H1 (cell line): ENCODE measurements around the gene CCDC78. TPM values are rescaled to one million over a fixed set of nuclear protein-coding genes. Genes with fewer than 3 reads are reported as not detected.

ENCODE experiments used
- CTCF ChIA-PET: fragments of 300-600 bp; sonication (Branson Sonifier 250); formaldehyde crosslinking; loops from one replicate; lab custom pipeline; 2021; ENCODE audit not compliant: partially characterized antibody; lab: Charles Lee
- POLR2A ChIA-PET: fragments of 300-600 bp; sonication (Branson Sonifier 250); formaldehyde crosslinking; loops from one replicate; lab custom pipeline; 2021; ENCODE audit warnings: inconsistent platforms; ENCODE audit not compliant: partially characterized antibody; lab: Charles Lee
- DNase-seq, 2 experiments: peaks; one replicate each; pipeline versions ENCODE4 v3.0.0 to v3.0.0-alpha.2; 2010 to 2022; ENCODE audit warnings: low spot score in 2 of 2, low read depth in 1 of 2, mixed read lengths in 1 of 2
- FAIRE-seq: peaks from 2 replicates; lab custom pipeline; 2011; peaks lifted over from hg19 to GRCh38; lab: Jason Lieb, UNC
- H2AFZ ChIP-seq: 2 replicates; pipeline ENCODE4 v1.8.1; 2012; ENCODE audit warnings: low read length, inconsistent platforms
- H2AK5ac ChIP-seq: 2 replicates; pipeline ENCODE4 v1.6.1; 2013; ENCODE audit warnings: low read depth, low read length
- H2BK120ac ChIP-seq: replicated peaks from 2 replicates; pipeline ENCODE3; 2013; ENCODE audit warnings: low read depth, low read length, inconsistent platforms
- H2BK12ac ChIP-seq: 2 replicates; pipeline ENCODE4 v1.6.1; 2013; ENCODE audit warnings: low read depth, low read length
- H2BK15ac ChIP-seq: 2 replicates; pipeline ENCODE4 v1.6.1; 2013; ENCODE audit warnings: low read length
- H2BK20ac ChIP-seq: 2 replicates; pipeline ENCODE4 v1.6.1; 2013; ENCODE audit warnings: low read length
- H2BK5ac ChIP-seq: 2 replicates; pipeline ENCODE4 v1.6.1; 2013; ENCODE audit warnings: low read depth, low read length
- H3K14ac ChIP-seq: 2 replicates; pipeline ENCODE4 v1.6.1; 2013; ENCODE audit warnings: inconsistent platforms; ENCODE audit not compliant: insufficient read length
- H3K18ac ChIP-seq: 2 replicates; pipeline ENCODE4 v1.6.1; 2013; ENCODE audit warnings: low read length; ENCODE audit errors: extremely low read depth
- H3K23ac ChIP-seq: 2 replicates; pipeline ENCODE4 v1.6.1; 2013; ENCODE audit warnings: inconsistent platforms; ENCODE audit not compliant: insufficient read length
- H3K23me2 ChIP-seq: 2 replicates; pipeline ENCODE4 v1.6.1; 2013; ENCODE audit warnings: low read depth, low read length
- H3K27ac ChIP-seq: 2 replicates; pipeline ENCODE4 v1.6.1; 2011; ENCODE audit warnings: low read depth, low read length, inconsistent platforms
- H3K27me3 ChIP-seq, 4 experiments: replicated peaks in 1 of 4; 1 replicate in 1 of 4; 2 replicates in 3 of 4; pipeline versions ENCODE4 v1.6.1 to v1.8.1; 2011 to 2013; ENCODE audit warnings: low read length in 3 of 4, mild to moderate bottlenecking in 3 of 4, inconsistent platforms in 2 of 4, mixed read lengths in 2 of 4, moderate library complexity in 1 of 4; ENCODE audit not compliant: control insufficient read depth in 3 of 4, insufficient read depth in 3 of 4; ENCODE audit errors: extremely low read depth in 1 of 4
- H3K36me3 ChIP-seq, 4 experiments: 2 replicates each; pipeline versions ENCODE4 v1.6.1 to v1.8.1; 2011 to 2013; ENCODE audit warnings: mild to moderate bottlenecking in 4 of 4, low read length in 3 of 4, moderate library complexity in 2 of 4, control low read depth in 1 of 4, inconsistent platforms in 1 of 4; ENCODE audit not compliant: insufficient read depth in 4 of 4, control insufficient read depth in 2 of 4
- H3K4ac ChIP-seq: replicated peaks from 2 replicates; pipeline ENCODE3; 2013; ENCODE audit warnings: low read length, low read depth, mixed read lengths, inconsistent platforms; ENCODE audit not compliant: insufficient read length
- H3K4me1 ChIP-seq, 4 experiments: replicated peaks in 1 of 4; 1 replicate in 1 of 4; 2 replicates in 3 of 4; pipeline versions ENCODE4 v1.6.1 to v1.8.1; 2011 to 2013; ENCODE audit warnings: low read length in 3 of 4, inconsistent platforms in 2 of 4, mixed read lengths in 1 of 4; ENCODE audit not compliant: insufficient read depth in 4 of 4, control insufficient read depth in 3 of 4
- H3K4me2 ChIP-seq, 2 experiments: 2 replicates each; pipeline versions ENCODE4 v1.6.1 to v1.8.1; 2011 to 2013; ENCODE audit warnings: low read depth in 2 of 2, low read length in 2 of 2, control low read depth in 1 of 2, inconsistent platforms in 1 of 2, mild to moderate bottlenecking in 1 of 2; ENCODE audit not compliant: insufficient read depth in 1 of 2
- H3K4me3 ChIP-seq, 4 experiments: fragments of 200-600, 300-600 bp in 1 of 4; sonication (generic), shearing (Covaris generic), sonication (Bioruptor Twin) in 1 of 4; 2 replicates each; pipeline versions ENCODE4 v1.5.1 to v1.8.1; 2011 to 2016; ENCODE audit warnings: low read length in 4 of 4, low read depth in 3 of 4, control low read depth in 2 of 4, inconsistent platforms in 2 of 4, mild to moderate bottlenecking in 2 of 4, mixed read lengths in 1 of 4, moderate library complexity in 1 of 4; ENCODE audit not compliant: insufficient read depth in 2 of 4; ENCODE audit errors: extremely low read depth in 1 of 4
- H3K56ac ChIP-seq: replicated peaks from 2 replicates; pipeline ENCODE3; 2013; ENCODE audit warnings: low read depth, mild to moderate bottlenecking, mixed read lengths, low read length, inconsistent platforms; ENCODE audit not compliant: insufficient read length
- H3K79me1 ChIP-seq: 2 replicates; pipeline ENCODE4 v1.6.1; 2013; ENCODE audit warnings: low read depth, low read length, control low read depth
- H3K79me2 ChIP-seq, 2 experiments: 2 replicates each; pipeline versions ENCODE4 v1.6.1 to v1.8.1; 2012 to 2013; ENCODE audit warnings: low read length in 2 of 2, mild to moderate bottlenecking in 2 of 2, inconsistent platforms in 1 of 2; ENCODE audit not compliant: insufficient read depth in 2 of 2, control insufficient read depth in 1 of 2
- H3K9ac ChIP-seq, 4 experiments: replicated peaks in 1 of 4; 1 replicate in 1 of 4; 2 replicates in 3 of 4; pipeline versions ENCODE4 v1.6.1 to v1.8.1; 2011 to 2013; ENCODE audit warnings: low read depth in 3 of 4, low read length in 3 of 4, control low read depth in 2 of 4, mild to moderate bottlenecking in 2 of 4, moderate library complexity in 2 of 4, inconsistent platforms in 1 of 4; ENCODE audit errors: extremely low read depth in 1 of 4
- H3K9me3 ChIP-seq, 2 experiments: 2 replicates each; pipeline versions ENCODE4 v1.6.1 to v1.8.1; 2012 to 2013; ENCODE audit warnings: mild to moderate bottlenecking in 2 of 2, moderate library complexity in 2 of 2, control low read depth in 1 of 2, inconsistent platforms in 1 of 2, low read depth in 1 of 2, low read length in 1 of 2, mixed read lengths in 1 of 2; ENCODE audit not compliant: insufficient read depth in 2 of 2
- H4K20me1 ChIP-seq, 2 experiments: replicated peaks in 1 of 2; 2 replicates each; pipeline versions ENCODE3 to v1.8.1; 2011 to 2013; ENCODE audit warnings: inconsistent platforms in 2 of 2, low read length in 2 of 2, mild to moderate bottlenecking in 1 of 2; ENCODE audit not compliant: insufficient read depth in 2 of 2, control insufficient read depth in 1 of 2
- H4K5ac ChIP-seq: 2 replicates; pipeline ENCODE4 v1.6.1; 2013; ENCODE audit warnings: low read length, low read depth, mixed read lengths, inconsistent platforms; ENCODE audit not compliant: insufficient read length
- H4K8ac ChIP-seq: 2 replicates; pipeline ENCODE4 v1.8.0; 2013; ENCODE audit warnings: mild to moderate bottlenecking, moderate library complexity, low read length, inconsistent platforms; ENCODE audit not compliant: insufficient read depth; ENCODE audit errors: extremely low read depth
- H4K91ac ChIP-seq: replicated peaks from 2 replicates; pipeline ENCODE3; 2013; ENCODE audit warnings: low read length, mixed read lengths, inconsistent platforms; ENCODE audit not compliant: insufficient read length
- CBX5 ChIP-seq: fragments of 300-800, 300-1000 bp; sonication (generic); IDR thresholded peaks from 2 replicates; pipeline ENCODE4 v1.7.1; 2016; ENCODE audit warnings: antibody characterized with exemption, low read length, low read depth
- EGR1 ChIP-seq: IDR thresholded peaks from 2 replicates; pipeline ENCODE4 v1.6.1; 2011; ENCODE audit warnings: low read depth, low read length, borderline replicate concordance
- EP300 ChIP-seq, 2 experiments: IDR thresholded peaks; 1 replicate in 1 of 2; 2 replicates in 1 of 2; pipeline ENCODE4 v1.6.1; 2011 to 2012; ENCODE audit warnings: low read depth in 2 of 2, low read length in 2 of 2, mild to moderate bottlenecking in 2 of 2, borderline replicate concordance in 1 of 2, inconsistent platforms in 1 of 2, moderate library complexity in 1 of 2
- GABPA ChIP-seq: IDR thresholded peaks from 2 replicates; pipeline ENCODE4 v1.6.1; 2011; ENCODE audit warnings: mild to moderate bottlenecking, low read length, moderate library complexity, borderline replicate concordance; ENCODE audit not compliant: insufficient read depth
- HDAC2 ChIP-seq, 2 experiments: fragments of 300-600 bp in 1 of 2; sonication (generic) in 1 of 2; IDR thresholded peaks; 2 replicates each; pipeline ENCODE4 v1.6.1; 2011 to 2012; ENCODE audit warnings: low read depth in 2 of 2, low read length in 2 of 2, mild to moderate bottlenecking in 2 of 2, moderate library complexity in 2 of 2, borderline replicate concordance in 1 of 2, inconsistent platforms in 1 of 2
- JUN ChIP-seq: IDR thresholded peaks from 2 replicates; pipeline ENCODE4 v1.6.1; 2011; ENCODE audit warnings: low read depth, mild to moderate bottlenecking, improper control_type of control experiment, low read length
- POLR2AphosphoS5 ChIP-seq: IDR thresholded peaks from 2 replicates; pipeline ENCODE4 v1.6.1; 2011; ENCODE audit warnings: low read depth, low read length
- RFX5 ChIP-seq: IDR thresholded peaks from 2 replicates; pipeline ENCODE4 v1.6.1; 2011; ENCODE audit warnings: low read depth, low read length, improper control_type of control experiment, borderline replicate concordance
- SP1 ChIP-seq: IDR thresholded peaks from 2 replicates; pipeline ENCODE4 v1.6.1; 2011; ENCODE audit warnings: low read depth, low read length
- TAF1 ChIP-seq: IDR thresholded peaks from 2 replicates; pipeline ENCODE4 v1.6.1; 2011; ENCODE audit warnings: mild to moderate bottlenecking, low read depth, low read length
- WGBS, 2 experiments: shearing (Covaris generic) in 1 of 2; methylation state at CpG; one replicate each; pipeline versions ENCODE4 v1.1.6 to v1.1.7; 2013 to 2015; ENCODE audit warnings: low lambda C conversion rate in 2 of 2, mixed read lengths in 2 of 2, inconsistent platforms in 1 of 2, low coverage in 1 of 2, missing lambda C conversion rate in 1 of 2; ENCODE audit not compliant: insufficient replicate concordance in 2 of 2, insufficient coverage in 1 of 2, insufficient read length in 1 of 2; ENCODE audit errors: extremely low coverage in 1 of 2, missing lambda C conversion rate in 1 of 2; 5-methylcytosine and 5-hydroxymethylcytosine counted together
- polyA plus RNA-seq, 7 experiments: library from polyadenylated mRNA; depleted of rRNA in 3 of 7; stranded (reverse) in 5 of 7; unstranded in 2 of 7; fragments of >200 nt in 5 of 7; fragments of 200-250 nt in 2 of 7; gene quantifications; 1 replicate in 5 of 7; 2 replicates in 1 of 7; 4 replicates in 1 of 7; pipeline versions ENCODE4 v1.2.1 to v1.2.3, GENCODE V29; 2011 to 2013; ENCODE audit warnings: missing spikeins in 2 of 7, mixed read lengths in 2 of 7
- total RNA-seq: library from RNA; stranded (reverse); fragmentation: NEBNext Ultra II Directional; extraction: Animal tissue kit (Norgen Biotek cat#: 25700); gene quantifications from 2 replicates; pipeline ENCODE4 v1.2.1, GENCODE V29; 2021
- TF ChIP-seq, protein P1 (sequence below): IDR thresholded peaks from 2 replicates; pipeline ENCODE4 v1.6.1; 2011; ENCODE audit warnings: low read depth, mild to moderate bottlenecking, low read length; ENCODE audit not compliant: insufficient read depth

CCDC78 gene
- total and polyA plus RNA-seq, 2 of the 8 experiments (the other 6 are each of a cell fraction or from before 2014, with no cell fraction given) = 7.1 to 8.5 TPM

DNA sequence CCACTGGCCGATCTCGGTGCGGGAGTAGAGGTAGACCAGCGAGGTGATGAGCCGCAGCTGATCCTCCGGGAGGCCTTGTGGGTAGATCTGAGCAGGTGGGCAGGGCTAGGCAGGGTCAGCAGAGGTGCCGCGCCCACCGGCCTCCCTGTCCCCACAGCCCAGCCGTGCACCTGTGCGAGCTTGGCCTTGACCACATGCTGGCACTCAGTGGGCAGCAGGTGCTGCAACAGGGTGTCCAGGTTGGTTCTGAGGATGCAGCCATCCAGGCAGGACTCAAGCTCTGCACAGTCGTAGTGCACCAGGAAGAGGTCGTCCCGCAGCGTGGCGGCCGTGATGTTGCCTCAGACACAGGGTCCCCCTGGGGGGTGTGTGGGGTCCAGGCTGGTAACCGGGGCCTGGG lies 46.7 kb upstream of the CCDC78 start:
- no peak overlapping the region for H2BK20ac ChIP-seq
- peak overlapping the region; percentile 68; the same call in 1 of the 2 replicates for H2BK12ac ChIP-seq
- CTCF ChIA-PET = interaction anchor here (1.0 to 6.0 kb wide), 5 partner anchors 12 to 62 kb away, joined by 3 to 35 read pairs (median 8); no protein-coding TSS in a partner anchor
- H3K4me3 ChIP-seq = no peak overlapping the region
- no peak overlapping the region for H2BK120ac ChIP-seq
- peaks cover 0 to 8% (median 6%) of the 10 kb centered on the region in 4 experiments; a peak in 5 of 7 replicates for H3K4me1 ChIP-seq
- H4K5ac ChIP-seq = no peak overlapping the region
- POLR2A ChIA-PET = interaction anchor here (1.2 to 2.0 kb wide), 3 partner anchors 27 to 56 kb away, joined by 4 to 8 read pairs (median 4); no protein-coding TSS in a partner anchor
- no peaks in the 10 kb centered on the region; the same call in 1 of the 2 replicates for H3K23me2 ChIP-seq
- H2AFZ ChIP-seq = no peak overlapping the region
- no peaks in the 10 kb centered on the region for H3K79me2 ChIP-seq
- H3K36me3 ChIP-seq = no peaks in the 10 kb centered on the region
- no peaks in the 10 kb centered on the region for H3K9me3 ChIP-seq
- H3K18ac ChIP-seq = no peak overlapping the region
- H4K8ac ChIP-seq = no peak overlapping the region
- H3K27me3 ChIP-seq = no peaks in the 10 kb centered on the region; a peak in 1 of 7 replicates
- no peaks in the 10 kb centered on the region for H3K79me1 ChIP-seq
- H3K9ac ChIP-seq = no peak overlapping the region
- 0 out of 2 replicates have a peak overlapping the region, but pooled peaks have one; percentile 29 for H2BK15ac ChIP-seq
- FAIRE-seq (no peak), DNase-seq (no peak)
- H3K4ac ChIP-seq = no peak overlapping the region
- no peak overlapping the region for H2AK5ac ChIP-seq
- H4K20me1 ChIP-seq = no peaks in the 10 kb centered on the region
- H3K56ac ChIP-seq = no peak overlapping the region
- 97% methylated on average over 17 of the region's 18 CpGs; no CpG with 5 or more reads in 1 of the 2 experiments for WGBS, 2 experiments
- H3K14ac ChIP-seq = no peak overlapping the region
- H3K27ac ChIP-seq = no peak overlapping the region
- H3K4me2 ChIP-seq = no peak overlapping the region
- no peak overlapping the region for H3K23ac ChIP-seq
- H4K91ac ChIP-seq = no peak overlapping the region
- H2BK5ac ChIP-seq = no peak overlapping the region; the same call in 1 of the 2 replicates
- no peak for TF ChIP-seq HDAC2 (IDR thresholded peaks at IDR 0.05; ENCODE audit: borderline replicate concordance in 1 of 2, low read depth in 2 of 2, low read length in 2 of 2)
- no peak for TF ChIP-seq CBX5
- no peak for TF ChIP-seq TAF1
- TF ChIP-seq EP300 (IDR thresholded peaks at IDR 0.05; ENCODE audit: borderline replicate concordance in 1 of 2, low read depth in 2 of 2, low read length in 2 of 2) = no peak
- TF ChIP-seq SP1 = no peak
- TF ChIP-seq GABPA = no peak
- TF ChIP-seq RFX5 = no peak
- TF ChIP-seq POLR2AphosphoS5 = no peak
- TF ChIP-seq EGR1 = no peak
- TF ChIP-seq, protein P1, sequence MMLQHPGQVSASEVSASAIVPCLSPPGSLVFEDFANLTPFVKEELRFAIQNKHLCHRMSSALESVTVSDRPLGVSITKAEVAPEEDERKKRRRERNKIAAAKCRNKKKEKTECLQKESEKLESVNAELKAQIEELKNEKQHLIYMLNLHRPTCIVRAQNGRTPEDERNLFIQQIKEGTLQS = no peak
- no peak for TF ChIP-seq JUN
